Stimulated activated CD4-positive, alpha-beta T cell treated with anti-CD3 and anti-CD28 coated beads, Interleukin-15, amount 100 ng/mL, for 48 hours (primary cell): ENCODE data around the gene TCP11L2.
"Not testable (repeated sequence)": the region's sequence is repeated elsewhere in the genome, so short reads cannot be mapped to it uniquely, and the experiment has no call there.

Source experiments
- DNase-seq, 2 donors: peaks; one replicate each; pipeline ENCODE4 v3.0.0-alpha.2; 2020; ENCODE audit warnings: low read depth in 2 of 2

TCP11L2 gene

DNA sequence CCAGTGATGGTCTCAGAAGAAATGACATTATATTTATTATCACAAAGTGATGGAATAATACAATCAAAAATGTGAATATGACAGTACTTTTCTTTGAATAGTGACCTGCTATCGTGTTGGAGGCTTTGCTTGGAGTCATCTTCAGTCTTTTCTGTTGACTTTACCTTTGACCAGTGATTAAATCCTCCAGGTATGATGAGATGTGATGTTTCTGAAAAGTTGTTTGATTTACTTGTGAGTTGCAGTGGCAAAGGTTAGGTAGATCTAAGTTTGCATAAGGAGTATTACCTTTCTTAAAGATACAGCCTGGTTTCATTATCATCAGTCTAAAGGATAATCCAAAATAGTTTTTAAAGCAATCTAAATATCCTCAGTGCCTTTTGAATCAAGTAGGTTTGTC is 4.6 kb downstream of the TCP11L2 start:
- no peak for DNase-seq

DNA sequence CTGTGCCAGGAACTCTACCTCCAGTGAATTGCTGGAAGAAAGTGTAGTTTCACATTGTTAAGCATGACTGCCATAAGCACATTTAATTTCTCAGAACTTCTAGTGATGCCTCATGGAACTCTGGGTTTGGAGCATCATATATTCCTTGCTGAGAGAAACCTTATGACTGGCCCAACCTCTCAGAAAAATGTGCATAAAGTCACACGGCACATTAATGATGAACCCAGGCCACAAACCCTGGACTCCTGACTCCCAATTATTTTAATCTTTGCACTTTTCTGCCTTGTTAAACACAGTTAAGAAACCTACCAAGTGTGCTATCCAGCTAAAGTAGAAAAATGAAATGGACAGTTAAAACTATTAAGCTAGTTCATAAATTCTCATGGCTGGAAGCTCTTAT is 5.6 kb downstream of the TCP11L2 start:
- no peak for DNase-seq

DNA sequence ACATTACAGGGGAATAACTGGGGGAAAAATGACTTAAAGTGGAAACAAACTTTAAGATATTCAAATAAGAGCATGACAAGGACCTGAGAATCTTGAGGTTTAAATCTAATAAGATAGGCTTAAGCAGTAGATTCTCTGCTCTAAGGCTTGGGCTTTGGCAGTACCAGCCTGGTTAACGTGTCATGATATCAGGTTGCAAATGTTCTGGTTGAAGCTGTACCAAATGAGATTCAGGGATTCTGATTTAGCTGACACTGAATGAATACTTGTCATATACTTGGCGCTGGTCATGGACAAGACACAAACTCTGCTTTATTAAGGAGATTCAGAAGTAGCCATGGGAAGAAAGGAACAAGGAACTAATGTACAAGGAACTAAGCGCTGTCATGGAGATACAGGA is 6.1 kb downstream of the TCP11L2 start:
- no peak for DNase-seq

DNA sequence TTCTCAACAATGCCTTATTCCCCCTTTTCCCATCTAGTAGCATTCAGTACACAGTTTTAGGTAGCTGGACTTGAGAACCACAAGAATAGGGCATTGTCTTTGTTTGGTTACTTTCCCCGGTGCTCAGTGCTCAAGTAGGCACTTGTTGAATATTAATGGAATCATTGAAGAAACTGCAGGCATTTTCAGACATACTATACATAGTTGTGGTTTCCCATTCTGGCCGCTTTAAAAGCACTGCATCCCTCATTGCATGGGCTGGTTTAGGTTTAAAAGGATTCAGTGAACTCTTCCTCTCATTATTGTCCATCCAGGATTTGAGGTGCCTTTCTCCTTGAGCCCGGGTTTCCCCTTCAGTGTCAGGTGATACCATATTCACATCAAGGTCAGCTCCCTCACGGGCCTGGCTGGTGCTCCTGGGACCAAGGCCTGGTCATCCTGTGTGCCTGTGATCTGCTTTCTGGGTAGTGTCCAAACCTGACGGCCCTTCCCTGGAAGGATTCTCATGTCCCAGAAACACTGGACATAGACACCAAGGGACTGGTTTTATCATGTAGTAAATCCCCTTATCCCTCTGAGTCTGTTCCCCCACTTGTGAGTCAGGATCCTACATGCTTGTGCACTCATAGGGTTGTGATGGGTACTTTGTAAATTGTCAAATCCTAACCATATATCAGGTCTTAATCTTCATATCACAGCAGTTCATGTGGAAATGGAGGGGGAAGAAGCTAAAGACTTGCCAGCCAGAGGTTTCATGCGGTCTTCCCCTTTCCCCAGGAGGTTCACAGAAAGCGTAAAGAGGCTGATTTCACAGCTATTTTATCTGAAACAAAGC is 7.4 kb downstream of the TCP11L2 start:
- no peak for DNase-seq

DNA sequence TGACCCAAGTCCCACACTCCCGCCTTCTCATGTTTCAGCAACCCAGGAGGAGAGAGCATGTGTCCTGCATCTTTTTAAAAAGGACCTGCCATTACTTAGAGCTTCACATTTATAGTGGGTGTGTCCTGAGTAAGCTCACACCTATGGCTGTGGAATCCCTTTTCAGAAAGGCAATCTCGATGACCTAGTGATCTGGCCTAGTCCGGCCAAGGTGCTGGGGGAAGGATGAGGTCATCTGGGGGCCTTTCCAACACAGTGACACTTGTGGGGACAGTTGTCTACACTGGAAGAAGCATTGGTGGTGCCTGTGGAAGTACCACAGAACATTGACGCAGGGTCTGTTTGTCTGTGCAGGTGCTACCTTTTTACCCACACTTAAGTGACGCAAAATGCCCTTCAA is 8.2 kb downstream of the TCP11L2 start:
- DNase-seq: no peak

DNA sequence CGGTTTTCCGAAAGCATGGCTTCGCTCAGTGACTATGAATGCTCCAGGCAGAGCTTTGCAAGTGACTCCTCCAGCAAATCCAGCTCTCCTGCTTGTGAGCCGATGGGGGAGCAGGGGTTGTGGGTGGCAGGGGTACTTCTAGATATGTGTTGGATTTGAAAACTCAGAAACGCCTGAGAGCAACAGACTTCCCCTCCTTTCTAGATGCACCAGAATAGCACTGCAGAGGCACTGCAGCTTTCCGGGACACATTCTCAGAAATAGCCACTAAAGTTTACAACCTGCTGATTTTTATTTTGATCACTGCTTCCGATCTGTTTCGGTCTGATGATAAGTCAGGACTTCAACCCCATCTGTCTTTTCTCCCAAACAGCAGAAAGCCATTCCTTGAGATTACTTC is 8.6 kb downstream of the TCP11L2 start:
- DNase-seq: no peak

DNA sequence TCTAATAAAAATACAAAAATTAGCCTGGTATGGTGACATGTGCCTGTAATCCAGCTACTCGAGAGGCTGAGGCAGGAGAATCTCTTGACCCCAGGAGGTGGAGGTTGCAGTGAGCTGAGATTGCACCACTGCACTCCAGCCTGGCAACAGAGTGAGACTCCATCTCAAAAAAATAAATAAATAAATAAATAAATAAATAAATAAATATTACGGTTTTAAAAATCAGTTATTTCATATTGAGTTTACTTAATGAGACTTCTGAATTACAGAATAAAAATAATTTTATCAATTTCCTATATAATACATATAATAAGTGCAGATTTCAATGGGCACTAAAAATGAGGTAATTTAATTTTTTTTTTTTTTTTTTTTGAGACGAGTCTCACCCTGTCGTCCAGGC is 10.9 kb downstream of the TCP11L2 start:
- not testable (repeated sequence) for DNase-seq

DNA sequence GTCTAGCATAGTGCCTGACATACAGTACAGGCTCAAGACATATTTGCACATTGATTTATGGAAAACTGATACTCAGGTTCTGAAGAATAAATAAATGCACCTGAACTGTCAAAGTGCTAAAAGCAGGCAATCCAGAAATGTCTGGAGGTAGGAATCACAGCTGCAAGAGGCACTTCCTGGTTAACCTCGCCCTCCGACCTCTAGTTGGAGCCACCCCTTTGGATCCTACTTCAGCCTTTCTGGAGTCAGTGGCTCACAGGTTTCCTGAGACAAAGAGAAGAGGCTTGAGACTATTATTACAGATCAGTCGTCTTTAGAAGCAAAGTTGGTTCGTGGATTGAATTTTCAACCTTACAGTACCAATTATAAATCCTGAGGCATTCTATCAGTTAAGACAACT is 13.0 kb downstream of the TCP11L2 start:
- DNase-seq: no peak

DNA sequence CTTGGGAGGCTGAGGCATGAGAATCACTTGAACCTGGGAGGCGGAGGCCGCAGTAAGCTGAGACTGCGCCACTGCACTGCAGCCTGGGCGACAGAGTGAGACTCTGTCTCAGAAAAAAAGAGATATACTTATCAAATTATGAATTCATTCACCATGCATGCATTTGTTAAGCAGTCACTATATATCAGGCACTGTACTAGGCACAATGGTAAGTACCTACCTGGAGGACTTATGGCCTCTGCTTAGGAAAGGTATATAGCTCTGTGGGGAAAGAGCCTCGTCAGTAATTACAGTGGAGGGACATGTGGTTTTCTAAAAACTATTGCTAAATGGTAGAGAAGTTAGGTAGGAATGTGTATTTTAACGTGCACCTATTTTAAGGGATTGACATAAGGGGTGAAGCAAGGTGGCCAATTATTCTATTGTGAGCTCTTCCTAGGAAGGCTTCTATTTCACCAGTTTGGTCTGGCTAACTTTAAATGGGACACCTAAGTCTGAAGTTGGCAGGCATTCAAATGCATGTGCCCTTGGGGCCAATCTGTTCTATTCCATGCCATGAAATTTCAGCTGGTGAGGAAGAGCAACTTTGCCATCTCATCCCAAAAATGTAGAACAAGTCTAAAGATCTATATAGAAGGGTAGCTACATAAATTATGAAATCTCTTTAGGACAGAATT is 15.0 kb downstream of the TCP11L2 start:
- no peak for DNase-seq

DNA sequence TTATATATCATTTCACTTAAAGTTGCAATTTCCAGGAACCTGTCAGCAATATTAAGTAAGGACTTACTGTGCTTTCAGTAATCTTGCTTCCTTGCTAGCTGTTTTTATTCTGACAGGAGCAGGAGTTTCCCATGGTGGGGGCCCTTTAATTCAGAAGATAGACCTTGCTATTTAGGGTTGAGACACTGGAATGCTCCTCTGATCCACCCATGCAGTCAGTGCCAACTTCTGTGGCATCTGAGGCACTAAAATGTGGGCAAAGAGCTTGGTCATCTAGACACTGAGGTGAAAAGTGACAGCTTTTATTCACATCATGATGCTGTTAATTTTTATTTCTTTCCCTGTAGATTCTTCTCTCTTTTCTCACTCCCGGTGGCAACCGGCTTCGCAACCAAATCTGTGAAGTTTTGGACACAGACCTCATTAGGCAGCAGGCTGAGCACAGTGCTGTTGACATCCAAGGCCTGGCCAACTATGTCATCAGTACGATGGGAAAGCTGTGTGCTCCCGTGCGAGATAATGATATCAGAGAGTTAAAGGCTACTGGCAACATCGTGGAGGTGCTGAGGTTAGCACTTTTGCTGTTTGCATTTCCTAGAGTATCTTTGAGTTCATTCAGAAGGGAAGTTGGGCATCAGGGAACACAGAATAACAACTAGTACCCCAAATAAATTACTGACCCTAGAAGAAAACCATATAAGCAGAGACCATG is 18.8 kb downstream of the TCP11L2 start:
- no peak for DNase-seq

DNA sequence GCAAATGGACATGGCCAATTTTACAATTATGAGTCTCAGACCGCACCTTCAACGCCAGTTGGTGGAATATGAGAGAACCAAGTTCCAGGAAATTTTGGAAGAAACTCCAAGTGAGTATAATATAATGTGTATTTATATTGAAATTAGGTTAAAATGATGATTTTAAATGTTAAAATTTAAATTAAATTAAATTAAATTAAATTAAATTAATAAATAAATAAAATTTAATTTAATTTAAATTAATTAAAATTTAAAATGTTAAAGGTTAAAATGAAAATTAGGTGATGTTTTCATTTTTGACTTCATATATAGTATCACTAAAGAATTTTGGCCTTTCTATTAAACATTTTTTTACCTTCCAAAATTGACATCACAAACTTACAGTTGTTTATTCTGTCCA is 21.0 kb downstream of the TCP11L2 start:
- no peak for DNase-seq

DNA sequence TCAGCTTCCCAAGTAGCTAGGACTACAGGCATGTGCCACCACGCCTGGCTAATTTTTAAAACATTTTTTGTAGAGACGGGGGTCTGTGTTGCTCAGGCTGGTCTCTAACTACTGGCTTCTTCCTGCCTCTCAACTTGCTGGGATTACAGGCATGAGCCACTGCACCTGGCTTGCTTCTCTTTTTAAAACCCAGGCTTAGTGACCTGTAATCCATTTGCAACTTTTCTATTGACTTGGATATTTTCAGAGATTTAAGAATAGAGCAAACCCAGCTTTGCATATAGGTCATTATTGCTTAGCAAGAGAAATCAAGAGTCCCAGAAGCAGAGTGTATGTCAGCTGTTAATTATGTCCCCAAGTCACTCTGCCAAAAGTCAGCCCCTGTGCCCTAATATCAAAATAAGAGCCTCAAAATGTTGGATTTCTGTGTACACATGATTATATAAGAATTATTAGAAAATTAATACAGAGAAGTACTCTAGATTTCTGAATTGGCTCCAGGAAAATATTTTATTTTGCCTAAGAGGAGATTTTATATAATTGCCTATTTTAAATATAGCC is 24.9 kb downstream of the TCP11L2 start:
- DNase-seq: no peak

DNA sequence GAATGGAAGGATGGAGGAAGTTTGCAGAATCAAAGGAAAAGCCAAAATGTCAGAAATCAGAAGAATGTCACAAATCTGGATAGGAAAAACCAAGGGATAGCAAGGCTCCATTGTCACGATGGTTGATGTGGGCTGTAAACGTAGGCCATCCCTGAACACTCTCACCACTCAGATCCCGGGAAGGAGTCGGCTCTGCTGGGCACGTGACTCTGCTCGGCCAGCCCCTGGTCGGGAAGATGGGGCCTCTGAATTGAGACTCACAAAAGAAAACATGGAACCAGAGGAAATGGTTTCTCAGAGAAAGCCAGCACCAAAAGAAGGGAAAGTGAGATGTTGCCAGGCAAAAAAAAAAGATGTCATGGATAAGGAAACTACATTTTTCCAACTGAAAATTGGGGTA is 26.2 kb downstream of the TCP11L2 start:
- DNase-seq: no peak

DNA sequence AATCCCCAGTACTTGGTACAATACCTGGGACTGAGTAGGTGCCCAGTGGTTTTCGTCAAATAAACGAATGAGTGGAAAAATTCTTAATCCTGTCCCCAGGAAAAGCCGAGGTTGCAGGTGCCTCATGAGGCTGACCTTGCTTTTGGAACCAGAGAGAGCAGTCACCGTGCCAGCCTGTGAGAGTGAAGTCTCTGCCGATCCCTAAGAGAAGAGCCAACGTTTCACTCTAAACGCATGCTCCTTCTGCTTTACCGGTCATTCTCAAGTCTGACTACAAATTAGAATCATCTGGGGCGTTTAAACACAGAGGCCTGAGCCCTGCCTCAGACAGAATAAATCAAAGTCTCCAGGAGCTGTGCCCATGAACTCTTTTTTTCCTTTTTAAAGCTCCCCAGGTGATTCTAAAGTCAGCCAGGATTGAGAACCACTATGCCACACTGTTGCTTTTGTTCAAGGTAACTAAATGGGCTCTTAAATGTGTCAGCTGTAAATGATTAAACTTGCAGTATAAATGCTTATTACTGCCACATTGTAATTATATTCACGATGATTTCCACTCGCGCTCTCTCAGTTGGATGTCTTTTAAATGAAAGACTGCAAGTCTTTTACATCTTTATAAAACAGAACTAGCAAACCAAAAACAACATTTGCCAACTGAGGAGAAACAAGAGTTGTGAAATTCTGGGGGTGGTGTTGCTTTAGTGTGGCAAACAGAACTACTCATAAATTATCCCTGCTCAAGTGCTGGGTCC is 26.9 kb downstream of the TCP11L2 start:
- no peak for DNase-seq

DNA sequence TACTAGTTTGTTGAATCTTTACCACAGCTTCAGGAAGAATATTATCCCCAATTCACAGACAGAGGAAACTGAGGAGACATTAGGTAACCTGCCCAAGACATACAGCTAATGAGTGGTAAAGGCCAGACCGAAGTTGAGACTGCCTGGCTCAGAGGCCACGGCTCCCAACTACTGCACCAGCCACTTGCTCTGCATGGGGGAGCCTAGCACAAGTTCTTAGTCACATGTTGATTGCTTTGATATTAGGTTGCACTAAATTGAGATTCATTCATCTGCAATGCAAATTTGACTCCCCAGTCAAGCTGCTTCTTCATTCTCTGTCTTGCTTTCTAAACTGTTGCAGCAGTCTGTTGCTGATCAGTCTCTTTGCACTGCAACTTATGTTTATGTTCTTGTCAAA is 29.1 kb downstream of the TCP11L2 start:
- no peak for DNase-seq

DNA sequence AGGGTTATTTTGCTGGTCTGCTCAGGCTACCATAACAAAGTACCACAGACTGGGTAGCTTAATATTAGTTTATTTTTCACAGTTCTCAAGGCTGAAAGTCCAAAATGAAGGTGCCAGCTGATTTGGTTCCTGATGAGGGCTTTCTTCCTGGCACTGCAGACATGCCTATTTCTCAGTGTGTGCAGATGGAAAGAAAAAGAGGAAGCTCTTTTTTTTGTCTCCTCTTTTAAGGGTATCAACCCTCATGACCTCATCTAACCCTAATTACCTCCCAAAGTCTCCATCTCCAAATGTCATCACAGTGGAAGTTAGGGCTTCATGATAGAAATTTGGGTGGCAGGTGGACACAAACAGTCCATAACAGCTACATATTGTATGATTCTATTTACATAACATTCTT is 30.0 kb downstream of the TCP11L2 start:
- DNase-seq: no peak

DNA sequence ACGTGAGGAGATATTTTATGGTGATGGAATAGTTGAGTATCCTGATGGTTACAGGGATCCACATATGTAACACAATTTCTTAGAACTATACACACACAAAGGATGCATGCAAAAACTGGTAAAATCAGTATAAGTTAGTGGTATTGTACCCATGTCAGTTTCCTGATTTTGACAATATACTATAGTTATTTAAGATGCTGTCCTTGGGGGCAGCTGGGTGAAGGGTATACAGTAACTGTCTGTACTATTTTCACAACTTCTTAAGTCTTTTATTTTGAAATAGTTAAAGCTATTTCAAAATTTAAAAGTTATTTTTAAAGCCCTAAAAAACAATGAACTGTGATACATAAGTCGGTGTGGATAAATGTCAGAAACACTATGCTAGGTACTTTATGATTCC is 30.5 kb downstream of the TCP11L2 start:
- DNase-seq: no peak

DNA sequence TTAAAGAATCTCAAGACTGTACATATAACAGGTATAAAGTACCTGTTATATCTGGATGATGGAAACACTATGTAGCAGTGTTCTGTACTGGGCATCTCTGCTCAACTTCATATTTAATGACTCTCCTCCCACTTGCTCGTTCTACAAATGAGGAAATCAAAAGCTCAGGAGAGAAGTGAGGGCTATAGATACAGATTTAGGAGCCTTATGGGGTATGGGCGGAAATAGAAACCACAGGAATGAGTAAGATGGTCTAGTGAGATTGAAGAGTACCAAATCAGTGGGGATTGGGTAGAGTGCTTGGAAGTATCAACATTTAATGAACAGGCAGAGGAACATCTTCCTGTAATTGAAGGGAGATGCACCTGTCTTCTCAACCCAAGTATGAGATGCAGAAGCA is 31.2 kb downstream of the TCP11L2 start:
- no peak for DNase-seq

DNA sequence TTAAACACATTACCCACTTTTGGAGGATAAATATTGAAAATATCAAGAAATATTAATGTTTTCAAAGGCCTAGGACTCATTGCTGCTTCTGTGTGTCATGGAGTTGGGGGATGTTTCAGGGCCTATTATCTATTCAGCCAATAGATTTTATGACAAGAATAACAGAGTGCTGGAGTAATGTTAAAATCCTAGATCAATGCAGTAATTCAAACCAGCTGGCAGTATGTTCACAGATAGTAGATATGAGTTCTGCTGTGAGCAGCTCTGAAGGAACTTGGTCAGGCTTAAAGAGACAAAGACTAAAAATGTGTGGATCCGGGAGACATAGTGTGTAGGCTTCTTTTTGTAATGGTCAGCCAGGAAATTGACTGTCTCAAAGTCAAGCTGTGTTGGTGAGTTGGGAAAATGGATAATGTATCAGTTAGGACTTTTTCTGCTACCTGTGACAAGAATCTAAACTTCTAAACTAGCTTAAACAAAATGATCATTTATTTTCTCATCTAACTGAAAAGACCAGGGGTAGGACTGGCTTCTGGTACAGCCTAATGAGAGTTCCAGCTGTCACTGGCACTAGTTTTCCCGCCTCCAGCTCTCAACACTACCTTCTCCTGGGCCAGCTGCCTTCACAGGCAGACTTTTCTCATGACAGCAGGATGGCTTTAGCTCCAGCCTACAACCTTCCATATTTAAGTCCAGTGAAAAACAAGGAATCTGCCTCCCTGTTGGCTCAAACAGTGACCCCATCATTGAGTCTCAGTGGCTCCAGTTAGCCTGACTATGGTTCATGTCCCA is 38.7 kb downstream of the TCP11L2 start:
- no peak for DNase-seq

DNA sequence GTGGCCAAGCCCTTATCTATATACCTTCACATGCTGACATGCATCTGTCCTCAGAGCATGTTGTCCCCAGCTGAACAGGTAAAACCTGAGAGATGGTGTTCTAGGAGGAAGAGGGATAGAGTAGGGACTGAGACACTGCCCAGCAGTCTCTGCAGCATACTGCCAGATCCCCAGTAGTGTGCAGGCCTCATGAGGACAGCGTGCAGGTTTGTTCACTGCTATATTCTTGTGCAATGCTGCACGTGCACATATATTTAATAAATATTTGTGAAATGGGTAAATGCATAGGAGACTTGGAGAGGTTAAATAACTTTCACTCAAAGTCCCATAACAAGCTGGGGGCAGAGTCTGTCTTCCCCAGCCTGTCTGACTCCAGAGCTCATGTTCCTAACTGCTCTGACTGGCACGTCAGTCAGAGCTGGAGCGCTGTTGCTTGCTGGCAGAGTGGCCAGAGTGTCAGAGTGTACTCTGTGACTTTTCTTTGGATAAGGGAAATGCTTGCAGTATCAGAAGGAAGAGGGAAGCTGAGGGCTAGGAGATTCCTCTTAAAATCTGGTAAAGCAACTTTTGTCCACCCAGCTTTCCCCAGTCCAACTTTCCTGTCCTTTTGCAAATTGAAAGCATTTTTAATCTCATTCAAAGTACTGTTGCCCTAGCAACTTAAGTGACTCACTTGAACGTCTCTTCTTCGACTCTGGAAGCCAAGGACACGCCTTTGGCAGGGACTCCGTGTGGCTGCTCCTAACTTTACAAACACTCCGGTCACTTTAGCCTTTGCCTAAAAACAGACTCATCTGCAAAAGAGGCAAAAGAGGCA is 40.1 kb downstream of the TCP11L2 start:
- DNase-seq: no peak
